ENCODE data around the gene PDIA5.

PDIA5 gene

DNA sequence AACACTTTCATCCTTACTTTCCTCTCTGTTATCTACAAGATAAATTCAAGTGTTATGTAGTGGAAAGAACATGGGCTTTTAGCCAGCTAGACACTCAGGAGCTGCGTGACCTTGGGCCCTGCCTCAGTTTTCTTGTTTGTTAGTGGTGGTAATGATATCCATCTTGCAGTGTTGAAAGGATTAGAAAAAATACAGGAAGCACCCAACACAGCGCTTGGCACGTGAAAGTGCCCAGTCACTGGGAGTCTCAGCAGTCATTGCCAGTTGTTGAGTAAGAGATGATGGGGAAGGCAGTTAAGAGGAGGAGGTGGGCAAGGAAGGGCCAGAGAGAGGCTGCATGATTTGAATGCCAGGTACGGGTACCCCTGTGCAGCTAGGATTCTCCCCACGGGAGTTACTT lies 5.3 kb downstream of the PDIA5 start:
- DNase-seq (ENCODE audit: extremely low read depth, insufficient read length): no peak
- Histone ChIP-seq H3K36me3 (ENCODE audit: control insufficient read depth, insufficient read depth, low read length) (no peaks in the 10 kb centered on the region; the same call in 1 of the 2 replicates), H3K4me3 (replicated peaks; ENCODE audit: low read depth, low read length) (no peak overlapping the region), H3K27me3 (replicated peaks; ENCODE audit: control insufficient read depth, insufficient read depth, low read length) (no peaks in the 10 kb centered on the region)
- TF ChIP-seq, protein P1, sequence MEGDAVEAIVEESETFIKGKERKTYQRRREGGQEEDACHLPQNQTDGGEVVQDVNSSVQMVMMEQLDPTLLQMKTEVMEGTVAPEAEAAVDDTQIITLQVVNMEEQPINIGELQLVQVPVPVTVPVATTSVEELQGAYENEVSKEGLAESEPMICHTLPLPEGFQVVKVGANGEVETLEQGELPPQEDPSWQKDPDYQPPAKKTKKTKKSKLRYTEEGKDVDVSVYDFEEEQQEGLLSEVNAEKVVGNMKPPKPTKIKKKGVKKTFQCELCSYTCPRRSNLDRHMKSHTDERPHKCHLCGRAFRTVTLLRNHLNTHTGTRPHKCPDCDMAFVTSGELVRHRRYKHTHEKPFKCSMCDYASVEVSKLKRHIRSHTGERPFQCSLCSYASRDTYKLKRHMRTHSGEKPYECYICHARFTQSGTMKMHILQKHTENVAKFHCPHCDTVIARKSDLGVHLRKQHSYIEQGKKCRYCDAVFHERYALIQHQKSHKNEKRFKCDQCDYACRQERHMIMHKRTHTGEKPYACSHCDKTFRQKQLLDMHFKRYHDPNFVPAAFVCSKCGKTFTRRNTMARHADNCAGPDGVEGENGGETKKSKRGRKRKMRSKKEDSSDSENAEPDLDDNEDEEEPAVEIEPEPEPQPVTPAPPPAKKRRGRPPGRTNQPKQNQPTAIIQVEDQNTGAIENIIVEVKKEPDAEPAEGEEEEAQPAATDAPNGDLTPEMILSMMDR (IDR thresholded peaks at IDR 0.05; ENCODE audit: insufficient read depth, low read length, poor library complexity, severe bottlenecking): no peak

- Histone ChIP-seq H3K36me3 (ENCODE audit: control insufficient read depth, insufficient read depth, low read length) (no peaks in the 10 kb centered on the region; the same call in 1 of the 2 replicates), H3K4me3 (replicated peaks; ENCODE audit: low read depth, low read length) (no peak overlapping the region), H3K27me3 (replicated peaks; ENCODE audit: control insufficient read depth, insufficient read depth, low read length) (no peaks in the 10 kb centered on the region)
- TF ChIP-seq, protein P1 (IDR thresholded peaks at IDR 0.05; ENCODE audit: insufficient read depth, low read length, poor library complexity, severe bottlenecking): no peak
- no peak for DNase-seq (ENCODE audit: extremely low read depth, insufficient read length)
These were observed 5.7 kb downstream of the PDIA5 start for GRCh38 chr3:123072564-123072963.

DNA sequence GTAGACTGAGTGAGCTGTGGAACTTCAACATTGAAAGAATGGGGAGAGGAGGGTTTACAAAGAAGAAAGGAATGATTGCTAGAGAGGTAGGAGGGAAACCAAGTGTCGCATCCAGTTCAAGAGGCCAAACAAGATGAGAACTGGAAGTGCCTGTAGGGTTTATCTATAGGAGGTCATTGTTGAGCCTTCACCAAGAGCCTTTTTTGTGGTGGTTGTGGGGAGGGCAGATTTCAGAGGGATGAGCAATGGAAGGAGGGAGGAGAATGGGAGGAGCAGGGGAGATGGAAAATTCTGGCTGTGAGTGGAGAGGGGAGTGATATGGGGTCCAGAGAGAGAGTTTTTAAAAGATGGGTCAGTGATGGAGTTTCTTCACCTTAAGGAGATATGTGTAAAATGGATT lies 8.5 kb downstream of the PDIA5 start:
- Histone ChIP-seq H3K4me3 (replicated peaks; ENCODE audit: low read depth, low read length) (no peak overlapping the region), H3K36me3 (ENCODE audit: control insufficient read depth, insufficient read depth, low read length) (no peaks in the 10 kb centered on the region), H3K27me3 (replicated peaks; ENCODE audit: control insufficient read depth, insufficient read depth, low read length) (no peaks in the 10 kb centered on the region)
- DNase-seq (ENCODE audit: extremely low read depth, insufficient read length): no peak
- TF ChIP-seq, protein P1 (IDR thresholded peaks at IDR 0.05; ENCODE audit: insufficient read depth, low read length, poor library complexity, severe bottlenecking): no peak

DNA sequence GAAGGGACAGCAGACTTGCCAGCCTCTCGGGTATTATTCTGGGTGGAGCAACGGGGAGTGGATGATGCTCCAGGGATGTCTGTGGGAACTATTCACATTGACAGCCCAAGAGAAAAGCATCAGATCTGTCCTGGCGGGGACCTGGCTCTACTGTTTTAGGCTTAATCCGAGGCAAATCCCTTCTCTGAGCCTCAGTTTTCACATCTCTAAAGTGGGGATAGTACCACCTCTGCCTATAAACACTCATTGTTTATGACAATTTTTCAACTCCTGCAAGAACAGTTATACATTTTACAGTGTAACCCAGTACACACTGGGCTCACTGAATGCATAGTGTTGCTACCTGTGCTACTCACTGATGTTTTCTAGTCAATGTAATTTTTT lies 9.3 kb downstream of the PDIA5 start:
- Histone ChIP-seq H3K4me3 (replicated peaks; ENCODE audit: low read depth, low read length) (no peak overlapping the region), H3K36me3 (ENCODE audit: control insufficient read depth, insufficient read depth, low read length) (no peaks in the 10 kb centered on the region), H3K27me3 (replicated peaks; ENCODE audit: control insufficient read depth, insufficient read depth, low read length) (no peaks in the 10 kb centered on the region)
- no peak for DNase-seq (ENCODE audit: extremely low read depth, insufficient read length)
- TF ChIP-seq, protein P1 (IDR thresholded peaks at IDR 0.05; ENCODE audit: insufficient read depth, low read length, poor library complexity, severe bottlenecking): no peak

- DNase-seq (ENCODE audit: extremely low read depth, insufficient read length): no peak
- TF ChIP-seq, protein P1 (IDR thresholded peaks at IDR 0.05; ENCODE audit: insufficient read depth, low read length, poor library complexity, severe bottlenecking): no peak
- Histone ChIP-seq H3K4me3 (replicated peaks; ENCODE audit: low read depth, low read length) (no peak overlapping the region), H3K27me3 (replicated peaks; ENCODE audit: control insufficient read depth, insufficient read depth, low read length) (no peaks in the 10 kb centered on the region), H3K36me3 (ENCODE audit: control insufficient read depth, insufficient read depth, low read length) (no peaks in the 10 kb centered on the region)
These were observed 9.9 kb downstream of the PDIA5 start for GRCh38 chr3:123076496-123077418.

Measured in GM06990 (cell line).